Measurements from ENCODE around the gene FBXO34.
"Not testable (repeated sequence)": the region's sequence is repeated elsewhere in the genome, so short reads cannot be mapped to it uniquely, and the experiment has no call there.

The FBXO34 gene

DNA sequence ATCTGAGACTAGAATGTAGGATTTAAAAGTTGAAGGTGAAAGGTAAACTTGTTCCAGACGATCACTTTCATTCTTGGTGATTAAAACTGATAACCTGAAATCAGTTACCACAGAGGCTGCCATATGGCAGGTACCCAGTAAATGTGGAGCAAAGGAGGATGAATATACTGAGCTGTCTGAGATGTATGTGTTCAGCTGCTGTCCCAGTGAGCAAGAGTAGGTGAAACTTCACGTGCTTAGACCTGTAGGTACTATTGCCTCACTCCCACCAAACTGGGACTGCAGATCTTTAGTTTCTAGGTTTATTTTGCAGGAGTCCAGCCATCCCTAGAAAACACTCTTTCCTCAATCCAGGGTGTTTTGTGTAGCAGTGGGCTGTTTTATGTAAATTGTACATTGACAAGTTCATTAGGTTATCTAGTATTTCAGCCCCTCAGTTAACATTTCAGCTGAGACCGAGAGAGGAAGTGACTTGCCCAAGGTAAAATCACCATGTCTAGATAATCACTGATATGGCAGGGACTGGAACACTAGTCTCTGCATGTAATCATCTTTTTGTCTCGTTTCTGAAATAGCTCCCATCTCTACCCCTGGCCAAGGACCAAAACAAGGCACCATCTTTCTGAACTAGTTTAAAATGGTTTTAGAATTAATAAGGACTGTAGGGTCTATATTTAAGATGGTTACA is 77.7 kb downstream of the FBXO34 start:
- DNase-seq = no peak

DNA sequence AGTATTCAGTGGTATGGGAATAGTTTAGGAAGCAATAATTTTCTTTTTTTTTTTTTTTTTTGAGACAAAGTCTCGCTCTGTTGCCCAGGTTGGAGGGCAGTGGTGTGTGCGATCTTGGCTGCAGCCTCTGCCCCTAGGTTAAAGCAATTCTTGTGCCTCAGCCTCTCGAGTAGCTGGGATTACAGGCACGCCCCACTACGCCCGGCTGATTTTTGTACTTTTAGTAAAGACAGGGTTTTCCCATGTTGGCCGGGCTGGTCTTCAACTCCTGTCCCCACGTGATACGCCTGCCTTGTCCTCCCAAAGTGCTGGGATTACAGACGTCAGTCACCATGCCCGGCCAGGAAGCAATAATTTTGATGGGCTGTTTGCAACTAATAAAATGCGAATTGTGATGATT is 78.3 kb downstream of the FBXO34 start:
- DNase-seq = no peak

DNA sequence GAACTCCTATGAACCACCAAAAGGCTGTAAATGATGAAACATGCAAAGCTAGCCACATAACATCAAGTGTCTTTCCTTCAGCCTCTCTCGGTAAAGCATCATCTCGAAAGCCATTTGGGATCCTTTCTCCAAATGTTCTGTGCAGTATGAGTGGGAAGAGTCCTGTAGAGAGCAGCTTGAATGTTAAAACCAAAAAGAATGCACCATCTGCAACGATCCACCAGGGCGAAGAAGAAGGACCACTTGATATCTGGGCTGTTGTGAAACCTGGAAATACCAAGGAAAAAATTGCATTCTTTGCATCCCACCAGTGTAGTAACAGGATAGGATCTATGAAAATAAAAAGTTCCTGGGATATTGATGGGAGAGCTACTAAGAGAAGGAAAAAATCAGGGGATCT is 79.2 kb downstream of the FBXO34 start:
- no peak for DNase-seq

DNA sequence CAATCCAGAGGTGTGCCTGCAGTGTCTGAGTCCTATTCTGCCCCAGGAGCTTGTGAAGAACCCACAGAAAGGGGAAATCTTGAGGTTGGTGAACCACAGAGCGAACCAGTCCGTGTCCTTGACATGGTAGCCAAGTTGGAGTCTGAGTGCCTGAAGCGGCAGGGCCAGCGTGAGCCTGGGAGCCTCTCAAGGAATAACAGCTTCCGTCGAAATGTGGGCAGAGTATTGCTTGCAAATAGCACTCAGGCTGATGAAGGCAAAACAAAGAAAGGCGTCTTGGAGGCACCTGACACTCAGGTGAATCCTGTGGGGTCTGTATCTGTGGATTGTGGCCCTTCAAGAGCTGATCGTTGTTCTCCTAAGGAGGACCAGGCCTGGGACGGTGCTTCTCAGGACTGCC is 79.9 kb downstream of the FBXO34 start:
- no peak for DNase-seq

DNA sequence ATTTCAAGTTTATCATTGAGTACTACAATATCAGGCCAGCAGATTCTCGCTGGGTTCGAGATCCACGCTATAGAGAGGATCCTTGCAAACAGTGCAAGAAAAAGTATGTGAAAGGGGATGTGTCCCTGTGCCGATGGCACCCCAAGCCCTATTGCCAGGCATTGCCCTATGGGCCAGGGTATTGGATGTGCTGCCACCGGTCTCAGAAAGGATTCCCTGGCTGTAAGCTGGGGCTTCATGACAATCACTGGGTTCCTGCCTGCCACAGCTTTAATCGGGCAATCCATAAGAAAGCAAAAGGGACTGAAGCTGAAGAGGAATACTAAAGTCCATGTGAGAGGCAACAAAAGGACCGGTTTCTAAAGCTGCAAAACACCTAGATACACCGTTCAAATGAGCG is 81.0 kb downstream of the FBXO34 start:
- no peak for DNase-seq

DNA sequence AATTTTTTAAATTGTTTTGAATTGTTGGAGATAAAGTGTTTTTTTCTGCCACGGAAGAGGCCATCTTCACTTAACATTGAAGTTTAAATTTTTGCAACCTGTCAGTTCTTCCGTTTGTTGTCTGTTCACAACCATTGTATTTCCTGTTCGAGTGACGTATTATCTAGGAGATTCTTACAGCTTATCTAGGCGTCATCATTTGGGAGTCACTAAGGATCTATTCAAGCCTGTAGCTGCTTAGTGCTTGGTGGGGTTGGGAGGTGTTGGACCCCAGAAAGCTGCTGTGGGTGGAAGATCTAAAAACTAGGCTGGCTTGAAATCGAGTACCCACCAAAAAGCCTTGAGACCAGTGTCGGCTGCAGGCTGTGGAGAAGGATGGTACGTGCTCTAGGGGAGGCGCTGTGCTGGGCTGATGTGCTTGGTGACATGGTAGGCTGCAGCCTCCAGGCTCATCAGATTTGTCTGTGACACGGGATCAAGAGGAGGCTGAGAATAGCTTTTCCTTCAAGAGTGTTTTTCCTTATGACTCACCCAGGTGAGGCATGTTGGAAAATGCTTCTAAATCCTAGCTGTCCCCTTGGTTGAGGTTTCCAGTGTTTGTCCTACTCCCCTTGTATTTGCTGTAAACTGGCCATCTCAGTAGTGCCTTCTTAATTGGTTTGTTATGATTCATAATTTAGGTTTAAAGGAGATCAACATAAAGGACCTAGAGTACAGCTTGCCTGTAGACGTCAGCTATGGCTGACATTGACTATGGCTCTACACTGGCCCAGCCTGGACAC is 82.7 kb downstream of the FBXO34 start:
- no peak for DNase-seq

DNA sequence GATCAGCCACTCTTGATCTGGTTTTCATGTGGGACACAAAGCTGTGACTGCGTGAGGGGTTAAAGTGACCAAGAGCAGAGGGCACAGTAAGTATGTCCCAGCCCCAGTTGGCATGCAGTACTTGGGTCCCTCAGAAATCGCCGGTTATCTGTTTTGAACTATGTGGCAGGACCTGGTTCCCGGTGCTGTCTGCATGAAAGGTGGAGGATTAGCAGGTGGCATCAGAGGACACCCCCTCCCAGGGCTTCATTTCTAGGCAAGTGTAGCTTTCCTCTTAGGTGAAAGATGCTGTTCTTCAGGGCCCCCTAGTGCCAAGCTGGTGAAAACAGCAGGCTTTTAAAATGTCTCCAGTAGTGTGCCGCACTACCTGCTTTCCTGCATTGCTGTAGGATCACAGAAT is 83.3 kb downstream of the FBXO34 start:
- DNase-seq = peak; percentile 28

DNA sequence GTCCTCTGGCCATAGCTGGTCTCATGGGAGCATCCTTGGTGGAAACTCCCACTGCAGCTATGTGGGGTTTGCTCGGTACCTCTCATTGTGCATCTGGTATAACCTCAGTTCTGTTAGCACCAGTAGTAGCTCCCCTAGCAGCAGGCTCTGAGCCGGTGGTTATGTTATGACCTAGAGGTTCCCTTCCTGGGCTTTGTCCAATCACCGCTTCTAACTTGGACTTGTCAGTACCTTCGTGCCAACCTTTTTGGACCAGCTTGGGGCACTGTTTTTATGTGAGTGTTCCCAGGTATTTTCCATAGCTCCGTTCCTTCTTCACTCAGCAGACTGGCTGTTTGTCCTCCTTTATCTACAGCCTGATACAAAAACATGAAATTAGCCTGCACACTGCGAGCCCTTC is 84.7 kb downstream of the FBXO34 start:
- no peak for DNase-seq

DNA sequence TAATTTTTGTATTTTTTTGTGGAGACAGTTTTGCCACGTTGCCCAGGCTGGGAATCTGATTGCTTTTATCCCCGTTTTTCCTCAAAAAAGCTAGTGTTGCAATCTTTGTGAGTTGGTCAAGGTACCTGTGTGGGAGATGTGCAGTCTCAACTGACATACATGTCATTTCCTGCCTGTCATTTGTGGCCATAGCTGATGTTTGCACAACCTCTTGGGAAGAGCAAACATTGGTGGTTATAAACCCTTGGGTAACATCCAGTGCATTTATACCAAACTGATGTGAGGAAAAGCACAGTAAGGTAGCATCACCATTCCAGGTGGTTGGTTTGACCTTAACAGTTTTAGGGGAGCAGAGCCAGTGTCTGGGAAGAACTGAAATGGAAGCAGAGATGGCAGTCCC is 85.7 kb downstream of the FBXO34 start:
- DNase-seq = no peak

DNA sequence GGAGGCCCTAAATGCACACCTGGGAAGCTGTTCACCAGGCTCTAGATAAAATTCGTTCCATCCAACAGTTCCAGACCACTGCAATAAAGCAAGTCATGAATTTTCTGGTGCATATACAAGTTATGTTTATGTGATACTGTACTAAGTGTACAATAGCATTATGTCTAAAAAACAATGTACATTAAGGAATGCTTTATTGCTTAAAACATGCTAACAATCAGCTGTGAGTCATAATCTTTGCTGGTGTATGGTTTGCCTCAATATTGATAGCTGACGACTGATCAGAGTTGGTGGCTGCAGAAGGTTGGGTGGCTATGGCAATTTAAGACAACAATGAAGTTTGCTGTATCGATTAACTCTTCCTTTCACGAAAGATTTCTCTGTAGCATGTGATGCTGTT is 88.1 kb downstream of the FBXO34 start:
- no peak for DNase-seq

DNA sequence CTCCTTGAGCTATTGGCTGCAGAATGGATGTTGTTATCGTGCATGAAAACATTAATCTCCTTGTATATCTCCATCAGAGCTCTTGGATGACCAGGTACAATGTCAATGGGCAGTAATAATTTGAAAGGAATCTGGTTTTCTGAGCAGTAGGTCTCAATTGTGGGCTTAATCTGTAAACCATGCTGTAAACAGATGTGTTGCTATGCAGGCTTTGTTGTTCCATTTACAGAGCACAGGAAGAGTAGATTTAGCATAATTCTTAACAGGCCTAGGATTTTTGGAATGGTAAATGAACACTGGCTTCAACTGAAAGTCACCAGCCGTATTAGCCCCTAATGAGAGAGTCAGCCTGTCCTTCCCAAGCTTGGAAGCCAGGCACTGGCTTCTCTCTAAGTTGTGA is 90.0 kb downstream of the FBXO34 start:
- DNase-seq = no peak

DNA sequence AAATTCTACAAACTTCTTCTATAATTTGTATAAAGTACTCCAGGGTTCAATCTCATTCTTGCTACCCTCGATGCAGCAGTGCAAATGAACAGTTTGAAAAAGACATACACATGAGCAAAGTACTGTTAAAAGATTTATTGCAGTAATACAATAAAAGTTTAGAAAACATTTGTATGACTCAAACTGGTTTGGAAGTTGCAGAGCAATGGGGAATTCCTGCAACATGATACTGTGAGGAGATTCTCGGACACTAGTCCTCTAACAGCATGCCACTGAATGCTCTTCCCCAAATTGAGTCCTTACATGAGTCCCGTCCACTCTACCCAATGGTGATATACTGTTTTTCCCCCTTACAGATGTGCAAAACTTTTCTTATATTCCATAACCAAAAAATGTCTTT is 95.0 kb downstream of the FBXO34 start:
- DNase-seq = peak; percentile 61

DNA sequence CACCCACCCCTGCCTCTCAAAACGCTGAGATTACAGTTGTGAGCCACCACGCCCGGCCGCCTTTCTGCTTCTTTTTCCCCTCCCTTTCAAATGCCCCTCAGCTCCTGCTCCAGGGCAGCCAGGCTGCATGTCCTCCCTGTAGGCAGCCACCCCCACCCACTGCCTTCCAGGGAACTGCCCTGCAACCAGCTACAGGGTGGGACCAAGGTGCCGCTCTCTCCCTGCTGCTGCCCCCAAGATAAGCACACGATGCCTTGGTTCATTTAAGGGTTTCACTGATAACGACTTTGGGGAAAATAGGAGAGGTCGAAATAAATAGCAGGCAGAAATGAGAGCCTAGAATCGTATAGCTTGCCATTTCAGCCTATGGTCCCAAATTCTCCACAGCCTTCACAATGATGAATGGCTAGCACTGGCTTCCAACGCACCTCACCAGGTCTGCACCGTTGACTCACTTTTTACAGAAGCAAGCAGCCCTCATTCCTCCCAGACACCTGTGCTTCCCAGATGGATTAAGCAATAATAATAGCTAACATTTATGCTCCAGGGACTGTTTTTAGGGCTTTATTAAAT is 99.7 kb downstream of the FBXO34 start:
- no peak for DNase-seq

DNA sequence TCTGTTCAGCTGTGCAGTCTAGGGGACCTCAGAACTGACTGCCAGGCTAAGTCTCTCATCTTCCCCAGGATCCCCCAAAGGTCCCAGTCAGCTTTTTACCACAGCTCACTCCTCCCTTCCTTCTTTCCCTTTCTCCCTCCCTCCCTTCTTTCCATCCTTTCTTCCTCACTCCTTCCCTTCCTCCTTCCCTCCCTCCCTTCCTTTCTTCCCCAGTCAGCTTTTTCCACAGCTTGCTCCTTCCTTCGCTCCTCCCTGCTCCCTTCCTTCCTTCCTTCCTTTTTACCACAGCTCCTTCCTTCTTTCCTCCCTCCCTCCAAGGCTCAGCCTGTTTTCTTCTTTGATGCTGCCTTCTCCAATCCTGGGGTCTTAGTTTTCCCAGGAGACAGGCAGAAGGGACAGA is 101.2 kb downstream of the FBXO34 start:
- DNase-seq = no peak

DNA sequence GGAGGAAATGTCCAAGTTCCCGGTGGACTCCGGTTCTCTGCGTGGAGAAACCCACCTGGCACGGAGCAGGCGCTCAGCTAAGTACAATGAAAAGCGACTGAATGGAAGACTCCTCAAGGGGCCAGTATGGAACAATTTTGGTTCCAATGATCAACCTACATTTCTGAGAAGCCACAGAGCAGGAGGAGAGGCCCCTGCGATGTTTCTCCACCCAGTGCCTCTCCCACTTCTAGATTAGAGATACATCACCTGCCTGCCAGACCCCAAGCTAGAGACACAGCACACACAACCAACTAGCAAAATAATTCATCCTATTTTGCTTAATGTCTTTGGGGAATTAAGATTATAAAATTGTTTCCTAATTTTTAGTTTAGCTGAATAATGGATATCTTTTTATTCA is 101.6 kb downstream of the FBXO34 start:
- no peak for DNase-seq

DNA sequence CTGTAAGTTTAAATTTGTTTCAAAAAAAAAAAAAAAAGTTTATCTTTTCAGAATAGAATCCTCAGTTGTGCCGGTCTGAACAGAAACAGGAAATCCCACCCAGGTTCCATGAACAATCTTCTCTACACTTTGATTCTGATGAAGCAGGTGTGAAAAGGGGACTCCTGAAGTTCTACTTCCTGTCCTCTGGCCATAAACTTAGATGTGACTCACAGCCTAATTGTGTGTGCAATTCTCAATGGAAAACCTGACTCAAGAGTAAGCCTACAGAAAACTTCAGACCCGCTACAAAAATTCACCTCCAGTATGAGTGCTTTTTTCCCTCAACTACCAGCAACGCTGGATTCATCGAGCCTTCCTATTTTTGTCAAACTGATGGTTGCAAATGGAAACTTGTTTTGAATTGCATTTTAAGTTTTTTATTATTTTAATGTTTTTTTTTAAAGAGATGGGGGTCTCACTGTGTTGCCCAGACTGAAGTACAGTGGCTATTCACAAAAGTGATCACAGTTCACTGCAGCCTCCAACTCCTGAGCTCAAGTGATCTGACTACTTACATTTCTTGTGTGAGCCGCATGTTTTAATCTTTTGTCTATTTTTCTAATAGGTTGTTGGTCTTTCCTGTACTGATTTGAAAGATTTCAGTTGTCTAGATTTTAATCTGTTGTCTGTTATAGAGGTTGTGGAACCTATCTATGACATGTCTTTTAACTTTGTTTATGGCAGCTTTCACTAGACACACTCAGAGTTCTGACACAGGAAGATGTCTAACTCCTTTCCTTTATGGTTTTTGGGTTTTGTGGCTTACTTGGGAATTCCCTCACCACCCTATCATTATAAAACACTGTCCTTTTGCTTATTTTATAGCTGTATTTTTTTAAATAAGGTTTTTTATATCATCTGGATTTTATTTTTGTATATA is 102.8 kb downstream of the FBXO34 start:
- DNase-seq = peak; percentile 28

DNA sequence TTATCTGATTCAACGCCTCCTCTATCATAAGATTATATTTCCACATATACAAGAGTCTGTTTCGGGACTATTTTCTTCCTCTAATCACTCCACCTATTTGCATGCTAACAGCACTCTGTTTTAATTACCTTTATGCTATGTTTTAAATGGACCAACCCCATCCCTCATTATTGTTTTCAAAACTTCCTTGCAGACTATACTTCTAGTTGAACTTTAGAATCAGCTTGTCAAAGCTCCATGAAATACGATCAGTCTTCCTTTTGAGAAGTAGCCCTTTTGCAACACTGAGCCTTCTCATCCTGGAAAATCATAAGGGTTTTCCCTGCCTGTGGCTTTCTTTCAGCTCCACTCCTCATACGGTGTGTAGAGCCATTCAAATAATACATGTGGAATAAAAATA is 103.5 kb downstream of the FBXO34 start:
- no peak for DNase-seq

DNA sequence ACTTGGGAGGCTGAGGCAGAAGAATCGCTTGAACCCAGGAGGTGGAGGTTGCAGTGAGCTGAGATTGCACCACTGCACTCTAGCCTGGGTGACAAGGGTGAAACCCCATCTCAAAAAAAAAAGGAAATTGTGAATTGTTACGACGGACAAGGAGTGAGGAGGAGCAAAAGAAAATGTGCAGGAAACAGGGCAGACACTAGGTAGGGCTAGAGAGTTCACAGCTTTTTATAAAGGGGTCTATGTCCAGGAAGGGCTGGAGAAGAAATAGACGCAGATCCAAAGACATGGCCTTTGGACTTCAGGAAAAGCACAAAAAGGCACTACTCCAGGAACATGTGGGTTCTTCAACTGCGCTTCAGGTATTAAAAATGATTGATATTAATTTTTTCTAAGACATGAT is 106.0 kb downstream of the FBXO34 start:
- DNase-seq = no peak

DNA sequence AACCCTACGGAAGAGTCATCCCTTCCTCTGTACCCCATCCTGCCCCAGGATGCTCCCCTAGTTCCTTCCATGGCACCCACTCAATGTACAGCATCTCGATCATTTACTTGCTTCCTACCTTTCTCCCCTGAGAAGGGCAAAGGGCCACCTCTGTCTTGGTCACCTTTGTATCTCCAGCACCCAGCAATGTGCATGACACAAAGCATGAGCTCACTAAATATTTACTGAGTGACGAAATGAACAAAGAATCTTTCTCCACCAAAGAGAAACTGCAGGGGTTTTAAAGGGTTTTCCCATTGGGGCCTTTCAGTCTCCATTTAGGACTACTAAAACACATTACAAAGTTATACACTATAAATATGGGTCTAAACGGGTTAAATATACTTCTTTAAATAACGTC is 109.8 kb downstream of the FBXO34 start:
- DNase-seq = no peak

DNA sequence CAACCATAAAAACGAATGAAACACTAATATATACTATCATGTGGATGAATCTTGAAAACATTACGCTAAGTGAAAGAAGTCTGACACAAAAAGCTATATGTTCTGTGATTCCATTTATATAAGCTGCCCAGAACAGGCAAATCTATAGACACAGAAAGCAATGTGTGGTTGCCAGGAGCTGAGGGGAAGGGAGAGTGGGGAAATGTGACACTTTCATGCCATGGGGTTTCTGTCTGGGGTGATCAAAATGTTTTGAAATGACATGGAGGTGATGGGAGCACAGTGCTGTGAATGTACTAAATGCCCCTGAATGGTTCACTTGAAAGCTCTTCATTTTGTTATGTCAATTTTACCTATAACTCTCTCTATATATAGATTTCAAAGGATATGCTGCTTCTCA is 110.3 kb downstream of the FBXO34 start:
- DNase-seq = no peak

DNA sequence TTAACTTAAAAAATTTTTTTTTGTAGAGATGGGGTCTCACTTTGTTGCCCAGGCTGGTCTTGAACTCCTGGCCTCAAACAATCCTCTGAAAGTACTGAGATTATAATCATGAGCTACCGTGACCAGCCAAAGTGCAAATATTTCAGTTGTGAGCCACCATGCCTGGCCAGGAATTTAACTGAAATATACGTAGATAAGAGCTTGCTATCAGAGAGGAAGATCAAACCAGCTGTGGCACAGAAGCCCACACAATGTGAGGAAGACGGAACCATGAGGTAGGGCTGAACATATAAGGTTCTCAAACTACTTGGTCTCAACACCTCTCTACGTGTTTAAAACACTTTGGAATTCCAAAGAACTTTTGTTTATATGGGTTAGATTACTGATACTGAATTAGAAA is 111.3 kb downstream of the FBXO34 start:
- DNase-seq = no peak

DNA sequence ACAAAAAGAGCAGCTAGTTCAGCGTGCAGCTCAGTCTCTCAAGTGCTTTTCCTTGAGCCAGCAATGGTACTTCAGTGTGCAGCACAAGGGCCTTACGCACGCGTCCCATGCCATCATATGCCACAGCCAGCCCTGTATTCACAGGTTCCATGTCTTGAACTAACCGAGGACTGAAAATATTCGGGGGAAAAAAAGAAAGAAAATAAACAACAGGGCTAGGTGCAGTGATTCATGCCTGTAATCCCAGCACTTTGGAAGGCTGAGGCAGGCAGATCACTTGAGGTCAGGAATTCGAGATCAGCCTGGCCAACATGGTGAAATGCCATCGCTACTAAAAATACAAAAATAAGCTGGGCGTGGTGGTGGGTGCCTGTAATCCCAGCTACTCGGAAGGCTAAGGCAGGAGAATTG is 111.8 kb downstream of the FBXO34 start:
- DNase-seq = not testable (repeated sequence)

DNA sequence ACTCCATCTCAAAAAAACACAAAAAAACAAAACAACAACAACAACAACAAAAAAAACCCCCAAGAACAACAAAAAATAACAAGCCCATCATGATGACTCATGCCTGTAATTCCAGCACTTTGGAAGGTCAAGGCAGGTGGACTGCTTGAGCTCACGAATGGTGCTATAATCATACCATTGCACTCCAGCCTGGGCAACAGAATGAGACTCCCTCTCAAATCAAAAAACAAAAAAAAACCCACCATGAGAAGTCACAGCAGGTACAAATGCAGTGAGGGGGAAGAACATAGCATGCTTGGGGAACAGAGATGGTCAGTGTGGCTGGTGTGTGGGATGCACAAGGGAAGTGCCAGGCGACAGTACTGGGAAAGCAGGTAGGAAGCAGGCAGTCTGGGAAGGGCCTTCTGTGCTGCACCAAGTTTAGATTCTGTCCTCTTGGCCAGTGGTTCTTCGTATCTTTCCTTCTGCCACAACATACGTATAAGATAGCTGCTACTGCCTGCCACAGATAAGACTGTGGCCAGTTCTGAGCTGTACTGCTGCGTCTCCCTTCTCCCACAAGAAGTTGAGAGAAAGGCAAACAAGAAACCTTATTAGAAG is 112.4 kb downstream of the FBXO34 start:
- no peak for DNase-seq
